Measurements from ENCODE around the gene DLG5.

Gene DLG5

DNA sequence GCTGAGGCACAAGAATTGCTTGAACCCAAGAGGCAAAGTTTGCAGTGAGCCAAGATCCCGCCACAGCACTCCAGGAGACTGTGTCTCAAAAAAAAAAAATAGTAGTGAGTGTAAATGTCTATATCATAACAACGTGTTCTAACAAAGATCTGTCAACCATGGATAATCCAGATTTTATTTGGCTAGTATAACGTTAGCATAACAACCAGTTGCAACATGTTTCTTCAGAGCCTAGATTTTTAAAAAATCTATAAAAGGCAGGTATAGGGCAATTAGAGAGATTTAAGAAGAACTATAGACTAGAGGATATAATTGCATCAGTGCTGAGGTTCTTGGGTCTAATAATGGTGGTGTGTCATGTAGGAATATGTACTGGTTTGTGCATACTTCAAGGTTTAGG, 30.5 kb downstream of the DLG5 start:
- DNase-seq, result no peak
- H3K9me3 ChIP-seq, result no peaks in the 10 kb centered on the region
- no peaks in the 10 kb centered on the region for H3K27me3 ChIP-seq
- H3K4me1 ChIP-seq, result peaks cover 8% of the 10 kb centered on the region
- no peak overlapping the region for H3K4me3 ChIP-seq (ENCODE audit: low read depth, low read length)
- no peak for TF ChIP-seq CTCF (IDR thresholded peaks at IDR 0.05; ENCODE audit: low read depth, low read length)
- no peaks in the 10 kb centered on the region for H3K36me3 ChIP-seq

GRCh38 chr10:77894058-77894457, 32.5 kb downstream of the DLG5 start:
- no peak for DNase-seq
- Histone ChIP-seq H3K36me3 (no peaks in the 10 kb centered on the region), H3K27me3 (no peaks in the 10 kb centered on the region), H3K4me1 (peaks cover 7% of the 10 kb centered on the region), H3K9me3 (no peaks in the 10 kb centered on the region), H3K4me3 (ENCODE audit: low read depth, low read length) (no peak overlapping the region)
- no peak for TF ChIP-seq CTCF (IDR thresholded peaks at IDR 0.05; ENCODE audit: low read depth, low read length)

GRCh38 chr10:77893386-77893785, 33.2 kb downstream of the DLG5 start:
- Histone ChIP-seq H3K4me3 (ENCODE audit: low read depth, low read length) (no peak overlapping the region), H3K9me3 (no peaks in the 10 kb centered on the region), H3K36me3 (no peaks in the 10 kb centered on the region), H3K4me1 (peaks cover under 1% of the 10 kb centered on the region), H3K27me3 (no peaks in the 10 kb centered on the region)
- no peak for DNase-seq
- no peak for TF ChIP-seq CTCF (IDR thresholded peaks at IDR 0.05; ENCODE audit: low read depth, low read length)

GRCh38 chr10:77892761-77893160, 33.8 kb downstream of the DLG5 start:
- Histone ChIP-seq H3K9me3 (no peaks in the 10 kb centered on the region), H3K4me1 (peaks cover 6% of the 10 kb centered on the region), H3K4me3 (ENCODE audit: low read depth, low read length) (no peak overlapping the region), H3K27me3 (no peaks in the 10 kb centered on the region), H3K36me3 (no peaks in the 10 kb centered on the region)
- no peak for DNase-seq
- no peak for TF ChIP-seq CTCF (IDR thresholded peaks at IDR 0.05; ENCODE audit: low read depth, low read length)

DNA sequence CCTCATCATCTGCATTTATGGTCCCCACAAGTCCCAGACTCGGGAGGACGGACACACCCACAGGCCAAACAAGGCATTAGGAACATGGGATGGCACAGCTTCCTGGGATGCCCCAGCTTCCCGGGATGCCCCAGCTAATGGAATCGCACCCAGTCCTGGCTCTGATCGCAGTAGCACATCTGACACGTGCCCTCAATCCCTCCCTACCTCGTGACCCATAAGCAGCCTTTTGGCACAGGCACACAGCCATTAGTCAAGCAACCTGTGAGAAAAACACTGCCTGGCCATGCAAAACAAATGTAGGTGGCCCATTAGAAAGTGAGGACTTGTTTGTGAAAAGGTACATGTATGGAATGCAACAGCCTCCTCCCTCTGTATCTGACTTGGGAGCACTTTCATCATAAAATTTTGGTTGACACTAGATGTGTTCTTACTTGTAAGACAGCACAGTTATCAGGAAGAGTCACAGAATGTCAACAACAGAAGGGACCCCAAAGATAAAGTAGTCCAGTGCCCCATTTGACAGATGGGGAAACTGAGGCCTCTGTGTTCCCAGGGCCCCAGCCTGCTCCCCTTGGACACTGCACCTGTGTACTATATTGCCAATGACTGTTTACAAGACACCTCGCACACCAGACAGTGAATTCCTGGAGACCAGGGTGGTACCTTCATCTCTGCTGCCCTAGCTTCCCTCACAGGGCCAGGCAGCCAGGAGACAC, 34.4 kb downstream of the DLG5 start:
- H3K36me3 ChIP-seq, result no peaks in the 10 kb centered on the region
- H3K4me1 ChIP-seq, result peaks cover 12% of the 10 kb centered on the region
- TF ChIP-seq CTCF (IDR thresholded peaks at IDR 0.05; ENCODE audit: low read depth, low read length), result no peak
- H3K4me3 ChIP-seq (ENCODE audit: low read depth, low read length), result no peak overlapping the region
- H3K27me3 ChIP-seq, result no peaks in the 10 kb centered on the region
- no peak for DNase-seq
- no peaks in the 10 kb centered on the region for H3K9me3 ChIP-seq

DNA sequence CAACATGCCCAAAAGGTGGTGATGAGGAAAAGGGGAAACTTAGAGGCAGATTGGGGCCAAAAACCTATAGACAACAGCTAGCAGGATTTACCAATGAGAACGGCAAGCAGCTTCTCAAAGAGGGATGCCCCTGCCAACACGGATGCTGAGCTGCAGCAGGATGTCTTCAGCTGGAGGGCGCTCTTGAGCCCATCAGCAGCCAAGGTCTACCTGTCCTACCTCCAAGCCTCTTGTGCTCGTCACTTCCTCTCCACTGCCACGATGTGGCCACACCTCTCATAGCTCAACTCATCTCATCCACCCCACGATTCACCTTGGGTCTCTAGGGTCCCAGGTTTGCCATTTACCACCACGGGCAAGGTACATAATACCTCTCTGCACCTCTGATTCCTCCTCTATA, 36.5 kb downstream of the DLG5 start:
- H3K4me1 ChIP-seq, result peaks cover 19% of the 10 kb centered on the region
- no peak for DNase-seq

More for the DNA sequence above, 36.5 kb downstream of the DLG5 start:
- H3K9me3 ChIP-seq, result no peaks in the 10 kb centered on the region
- no peaks in the 10 kb centered on the region for H3K27me3 ChIP-seq
- H3K36me3 ChIP-seq, result no peaks in the 10 kb centered on the region
- TF ChIP-seq CTCF (IDR thresholded peaks at IDR 0.05; ENCODE audit: low read depth, low read length), result no peak
- H3K4me3 ChIP-seq (ENCODE audit: low read depth, low read length), result no peak overlapping the region
